Suprapubic skin (tissue), 4 donors: ENCODE measurements around the gene RBM38. TPM values are rescaled to one million over a fixed set of nuclear protein-coding genes. Genes with fewer than 3 reads are reported as not detected.
A peak's percentile ranks its signal among the peaks of the same experiment; 100 is the strongest.

ENCODE experiments used
- DNase-seq, 2 donors: peaks; one replicate each; pipeline ENCODE4 v3.0.0-alpha.2; 2019; ENCODE audit warnings: low spot score in 2 of 2
- H3K27ac ChIP-seq: fragments of 200-600 bp; sonication (generic); one replicate; pipeline ENCODE4 v1.5.1; 2019
- H3K27me3 ChIP-seq: fragments of 200-600 bp; sonication (generic); one replicate; pipeline ENCODE4 v1.5.1; 2019
- H3K36me3 ChIP-seq: fragments of 200-600 bp; sonication (generic); one replicate; pipeline ENCODE4 v1.5.1; 2019
- H3K4me1 ChIP-seq: fragments of 200-600 bp; sonication (generic); one replicate; pipeline ENCODE4 v1.5.1; 2019
- H3K4me3 ChIP-seq: fragments of 200-600 bp; sonication (generic); one replicate; pipeline ENCODE4 v1.5.1; 2019; ENCODE audit warnings: mild to moderate bottlenecking
- H3K9me3 ChIP-seq: fragments of 200-600 bp; sonication (generic); one replicate; pipeline ENCODE4 v1.5.1; 2019
- CTCF ChIP-seq, 2 donors: fragments of 200-600 bp in 1 of 2; fragments of 450-650 bp in 1 of 2; sonication (generic) in 1 of 2; IDR thresholded peaks; one replicate each; pipeline ENCODE4 v1.5.1; 2016 to 2019; ENCODE audit warnings: antibody characterized with exemption in 2 of 2, mild to moderate bottlenecking in 1 of 2, moderate library complexity in 1 of 2
- EP300 ChIP-seq: sonication (generic); formaldehyde crosslinking; IDR thresholded peaks from one replicate; pipeline ENCODE4 v1.6.1; 2017; ENCODE audit warnings: antibody characterized with exemption
- POLR2A ChIP-seq, 2 donors: fragments of 450-650 bp; IDR thresholded peaks; one replicate each; pipeline ENCODE4 v1.6.1; 2017; ENCODE audit warnings: antibody characterized with exemption in 2 of 2, mild to moderate bottlenecking in 2 of 2, moderate library complexity in 2 of 2
- POLR2AphosphoS5 ChIP-seq, 3 donors: sonication (generic); formaldehyde crosslinking; IDR thresholded peaks; one replicate each; pipeline ENCODE4 v1.6.1; 2017; ENCODE audit warnings: antibody characterized with exemption in 3 of 3
- WGBS: methylation state at CpG from one replicate; pipeline ENCODE4 v1.1.5; 2018; 5-methylcytosine and 5-hydroxymethylcytosine counted together
- total RNA-seq, 4 donors: library from RNA; depleted of rRNA; stranded (reverse); fragments of >200 nt; gene quantifications; one replicate each; pipeline ENCODE4 v1.1.0, GENCODE V29; 2016

The RBM38 gene
- total RNA-seq, 4 donors from 2014 or later: 8.7 to 16.7 (median 12.8) TPM

- no peak for DNase-seq
- WGBS: 81% methylated on average over 8 of the region's 9 CpGs
- Histone ChIP-seq H3K4me1 (peaks cover 58% of the 10 kb centered on the region), H3K27ac (no peak overlapping the region), H3K4me3 (no peak overlapping the region), H3K36me3 (no peaks in the 10 kb centered on the region), H3K27me3 (no peaks in the 10 kb centered on the region), H3K9me3 (no peaks in the 10 kb centered on the region)
- TF ChIP-seq POLR2A (IDR thresholded peaks at IDR 0.05) (no peak), POLR2AphosphoS5 (IDR thresholded peaks at IDR 0.05) (no peak), EP300 (no peak), CTCF (IDR thresholded peaks at IDR 0.05) (no peak)
Observed at GRCh38 chr20:57437267-57437666, 46.1 kb downstream of the RBM38 start.

GRCh38 chr20:57437672-57438330 lies 46.6 kb downstream of the RBM38 start:
- 77% methylated on average over 18 of the region's 18 CpGs for whole genome bisulfite sequencing
- Histone ChIP-seq H3K27me3 (no peaks in the 10 kb centered on the region), H3K36me3 (no peaks in the 10 kb centered on the region), H3K4me3 (no peak overlapping the region), H3K9me3 (no peaks in the 10 kb centered on the region), H3K4me1 (peaks cover 54% of the 10 kb centered on the region), H3K27ac (no peak overlapping the region)
- TF ChIP-seq POLR2AphosphoS5 (IDR thresholded peaks at IDR 0.05) (no peak), EP300 (no peak), CTCF (IDR thresholded peaks at IDR 0.05) (no peak), POLR2A (IDR thresholded peaks at IDR 0.05) (no peak)
- DNase-seq: no peak

GRCh38 chr20:57438552-57438951 lies 47.4 kb downstream of the RBM38 start:
- Histone ChIP-seq H3K27me3 (no peaks in the 10 kb centered on the region), H3K36me3 (no peaks in the 10 kb centered on the region), H3K4me3 (no peak overlapping the region), H3K4me1 (peaks cover 47% of the 10 kb centered on the region), H3K9me3 (no peaks in the 10 kb centered on the region), H3K27ac (no peak overlapping the region)
- 72% methylated on average over 3 of the region's 5 CpGs for WGBS
- no peak for TF ChIP-seq CTCF (IDR thresholded peaks at IDR 0.05)
- TF ChIP-seq POLR2AphosphoS5 (IDR thresholded peaks at IDR 0.05): no peak
- no peak for TF ChIP-seq EP300
- DNase-seq: no peak

- DNase-seq: no peak
- Histone ChIP-seq H3K4me3 (no peak overlapping the region), H3K4me1 (peaks cover 47% of the 10 kb centered on the region), H3K27ac (no peak overlapping the region), H3K27me3 (no peaks in the 10 kb centered on the region), H3K9me3 (no peaks in the 10 kb centered on the region), H3K36me3 (no peaks in the 10 kb centered on the region)
- 55% methylated on average over 3 of the region's 6 CpGs for WGBS
- TF ChIP-seq POLR2A (IDR thresholded peaks at IDR 0.05) (no peak), CTCF (IDR thresholded peaks at IDR 0.05) (no peak), POLR2AphosphoS5 (IDR thresholded peaks at IDR 0.05) (no peak)
Observed at GRCh38 chr20:57439432-57439831, 48.2 kb downstream of the RBM38 start.

- Histone ChIP-seq H3K9me3 (no peaks in the 10 kb centered on the region), H3K4me3 (no peak overlapping the region), H3K4me1 (peaks cover 46% of the 10 kb centered on the region), H3K36me3 (no peaks in the 10 kb centered on the region), H3K27ac (peak overlapping the region; percentile 79), H3K27me3 (no peaks in the 10 kb centered on the region)
- 97% methylated on average over 7 of the region's 7 CpGs for WGBS
- TF ChIP-seq CTCF (IDR thresholded peaks at IDR 0.05) (no peak), POLR2AphosphoS5 (IDR thresholded peaks at IDR 0.05) (no peak), EP300 (no peak), POLR2A (IDR thresholded peaks at IDR 0.05) (no peak)
- no peak for DNase-seq
Observed at GRCh38 chr20:57439993-57440392, 48.8 kb downstream of the RBM38 start.
